AG09309 (cell line): ENCODE results near the gene NUP153.

Experiments used
- DNase-seq: peaks from one replicate; pipeline ENCODE4 v3.0.0-alpha.2; 2010; ENCODE audit warnings: low read depth
- H3K4me3 ChIP-seq: 2 replicates; pipeline ENCODE4 v1.5.1; 2011; ENCODE audit warnings: mild to moderate bottlenecking, low read depth, low read length, moderate library complexity; ENCODE audit not compliant: control insufficient read depth
- TF ChIP-seq, protein P1 (sequence below): IDR thresholded peaks from 2 replicates; pipeline ENCODE4 v1.5.1; 2011; ENCODE audit warnings: mild to moderate bottlenecking, low read depth, low read length, inconsistent platforms; ENCODE audit not compliant: insufficient read depth, control insufficient read depth; ENCODE audit errors: missing control alignments

Gene NUP153

GRCh38 chr6:17648745-17649144 lies 58.0 kb downstream of the NUP153 start:
- TF ChIP-seq, protein P1, sequence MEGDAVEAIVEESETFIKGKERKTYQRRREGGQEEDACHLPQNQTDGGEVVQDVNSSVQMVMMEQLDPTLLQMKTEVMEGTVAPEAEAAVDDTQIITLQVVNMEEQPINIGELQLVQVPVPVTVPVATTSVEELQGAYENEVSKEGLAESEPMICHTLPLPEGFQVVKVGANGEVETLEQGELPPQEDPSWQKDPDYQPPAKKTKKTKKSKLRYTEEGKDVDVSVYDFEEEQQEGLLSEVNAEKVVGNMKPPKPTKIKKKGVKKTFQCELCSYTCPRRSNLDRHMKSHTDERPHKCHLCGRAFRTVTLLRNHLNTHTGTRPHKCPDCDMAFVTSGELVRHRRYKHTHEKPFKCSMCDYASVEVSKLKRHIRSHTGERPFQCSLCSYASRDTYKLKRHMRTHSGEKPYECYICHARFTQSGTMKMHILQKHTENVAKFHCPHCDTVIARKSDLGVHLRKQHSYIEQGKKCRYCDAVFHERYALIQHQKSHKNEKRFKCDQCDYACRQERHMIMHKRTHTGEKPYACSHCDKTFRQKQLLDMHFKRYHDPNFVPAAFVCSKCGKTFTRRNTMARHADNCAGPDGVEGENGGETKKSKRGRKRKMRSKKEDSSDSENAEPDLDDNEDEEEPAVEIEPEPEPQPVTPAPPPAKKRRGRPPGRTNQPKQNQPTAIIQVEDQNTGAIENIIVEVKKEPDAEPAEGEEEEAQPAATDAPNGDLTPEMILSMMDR, result no peak
- no peak for DNase-seq
- no peak overlapping the region for H3K4me3 ChIP-seq

- H3K4me3 ChIP-seq, result no peak overlapping the region
- DNase-seq, result peak; percentile 18
- TF ChIP-seq, protein P1, result no peak
Observed at GRCh38 chr6:17640477-17640917, 66.2 kb downstream of the NUP153 start.

DNA sequence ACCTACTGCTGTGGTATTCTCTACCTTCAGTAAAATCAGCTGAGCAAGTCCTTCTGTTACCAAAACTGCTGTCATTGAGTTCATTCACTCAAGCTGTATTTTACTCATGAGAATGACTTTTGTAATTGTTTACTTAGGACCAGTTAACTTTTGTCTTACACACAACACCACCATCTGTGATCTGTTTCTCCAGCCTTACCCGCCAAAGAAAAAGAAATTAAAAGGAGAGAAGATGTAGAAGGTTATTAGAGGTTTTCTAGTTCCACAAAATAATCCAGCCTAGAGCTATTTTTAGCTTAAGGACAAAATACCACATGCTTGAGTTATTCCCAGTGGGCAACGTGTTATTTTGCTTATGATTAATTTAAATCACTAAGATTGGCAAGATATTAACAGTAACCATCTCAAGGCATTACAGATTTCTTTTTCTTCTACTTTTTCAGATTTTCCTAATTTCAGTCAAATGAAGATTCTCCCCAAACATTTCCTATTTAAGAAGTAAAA lies 68.5 kb downstream of the NUP153 start:
- TF ChIP-seq, protein P1, result no peak
- DNase-seq, result no peak
- no peak overlapping the region for H3K4me3 ChIP-seq

GRCh38 chr6:17635568-17635967 lies 71.2 kb downstream of the NUP153 start:
- DNase-seq, result no peak
- TF ChIP-seq, protein P1, result no peak
- H3K4me3 ChIP-seq, result no peak overlapping the region

DNA sequence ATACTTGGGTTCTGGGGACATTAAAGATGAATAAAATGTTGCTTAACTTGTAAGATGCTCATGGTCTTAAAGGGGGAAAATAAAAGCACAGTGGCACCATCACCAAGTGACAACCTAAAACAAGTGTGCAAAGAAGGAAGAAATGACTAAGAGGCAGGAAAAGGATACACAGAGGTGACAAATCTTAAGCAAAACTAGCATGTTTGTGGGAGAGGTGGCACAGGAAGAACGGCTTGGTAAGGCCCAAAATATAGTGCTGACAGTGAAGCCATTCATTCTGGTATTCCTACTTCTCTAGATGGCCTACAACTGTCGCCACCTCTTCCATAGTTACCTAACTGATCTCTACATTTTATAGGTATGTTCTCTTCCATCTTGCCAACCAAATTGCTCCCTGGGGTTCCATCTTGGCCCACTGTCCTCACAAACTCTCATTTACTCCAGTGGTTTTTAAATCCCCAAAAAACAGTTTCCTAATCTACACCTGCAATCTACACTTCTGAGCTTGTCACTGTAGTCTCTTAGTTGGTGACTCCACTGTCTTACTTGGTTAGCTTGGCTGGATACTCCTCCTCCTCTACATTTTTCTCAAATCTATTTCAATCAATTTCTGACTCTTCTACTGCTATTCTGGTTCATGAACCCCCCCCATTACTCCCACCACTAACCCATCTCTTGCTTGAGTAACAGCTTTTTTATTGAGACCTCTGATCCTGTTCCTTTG lies 73.1 kb downstream of the NUP153 start:
- TF ChIP-seq, protein P1, result no peak
- no peak overlapping the region for H3K4me3 ChIP-seq
- no peak for DNase-seq

DNA sequence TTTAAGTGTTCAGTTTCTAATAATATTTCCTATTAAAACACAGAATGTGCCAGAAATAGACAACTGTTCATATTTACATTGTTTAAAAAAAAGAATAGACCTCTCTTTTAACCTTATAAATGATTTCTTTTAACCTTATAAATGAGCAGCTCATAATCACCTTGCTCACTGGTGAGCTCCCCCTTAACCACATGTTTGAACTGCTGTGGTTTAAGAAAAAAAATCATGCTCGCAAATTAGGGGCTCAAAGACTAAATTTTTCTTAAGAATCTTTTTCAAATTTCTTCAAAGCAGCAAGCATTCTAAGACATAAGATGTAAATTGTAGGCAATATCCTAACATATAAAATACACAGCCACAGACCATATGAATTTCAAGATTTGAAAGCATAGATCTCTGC lies 73.8 kb downstream of the NUP153 start:
- no peak for DNase-seq
- TF ChIP-seq, protein P1, result no peak
- no peak overlapping the region for H3K4me3 ChIP-seq
